Activated naive CD8-positive, alpha-beta T cell (primary cell): Measurements from ENCODE around the gene TNNC2.
"Not testable (repeated sequence)": the region's sequence is repeated elsewhere in the genome, so short reads cannot be mapped to it uniquely, and the experiment has no call there.

Experiments
- H3K27ac Mint-ChIP-seq: one replicate; pipeline ENCODE4 v1.8.0; 2021; ENCODE audit warnings: mixed read lengths
- H3K27me3 Mint-ChIP-seq: one replicate; pipeline ENCODE4 v1.8.0; 2021; ENCODE audit warnings: mixed read lengths
- H3K36me3 Mint-ChIP-seq: one replicate; pipeline ENCODE4 v1.8.0; 2021; ENCODE audit warnings: mixed read lengths
- H3K4me1 Mint-ChIP-seq: one replicate; pipeline ENCODE4 v1.8.0; 2021; ENCODE audit warnings: low read depth, mixed read lengths
- H3K4me3 Mint-ChIP-seq: one replicate; pipeline ENCODE4 v1.8.0; 2021; ENCODE audit warnings: mild to moderate bottlenecking, mixed read lengths
- H3K9me3 Mint-ChIP-seq: one replicate; pipeline ENCODE4 v1.8.0; 2021; ENCODE audit warnings: low read depth, mixed read lengths

The TNNC2 gene

DNA sequence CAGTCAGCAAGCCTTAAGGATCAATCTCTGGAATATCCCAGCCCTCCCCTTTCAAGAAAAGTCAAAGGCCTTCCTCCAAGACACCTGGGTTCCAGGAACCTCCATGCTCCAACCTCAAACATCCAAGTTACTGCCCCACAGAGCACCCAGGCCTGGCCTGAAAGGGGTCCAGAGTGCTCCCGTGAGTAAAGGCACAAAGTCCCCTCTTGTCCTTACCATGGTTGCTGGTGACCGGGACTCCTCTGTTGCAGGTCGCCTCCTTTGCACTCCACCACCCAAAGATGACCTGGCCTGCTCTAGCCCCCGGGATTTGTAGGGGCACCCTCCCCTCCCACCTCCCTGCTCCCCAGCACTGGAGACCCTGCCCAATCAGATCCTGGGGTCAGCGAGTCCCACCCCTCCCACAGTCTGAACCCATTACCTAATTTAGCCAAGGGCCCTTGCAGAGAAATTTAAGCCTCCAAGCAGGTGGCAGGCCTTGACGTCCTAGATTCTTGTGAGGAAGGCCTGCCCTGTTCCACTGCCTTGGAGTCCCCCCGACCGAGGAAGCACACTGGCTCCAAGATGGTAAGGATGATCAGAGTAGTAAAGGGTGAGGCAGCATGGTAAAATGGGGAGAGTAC is at the start of gene TNNC2:
TNNC2 (minus strand) TSS at position 283 of the 623 bp plus-strand sequence; CDS start at position 219, 64 bp downstream.
- Mint-ChIP-seq H3K36me3 (no peaks in the 10 kb centered on the region), H3K27ac (no peak within 1 kb of the TSS), H3K27me3 (peaks cover 9% of the 10 kb centered on the region)

DNA sequence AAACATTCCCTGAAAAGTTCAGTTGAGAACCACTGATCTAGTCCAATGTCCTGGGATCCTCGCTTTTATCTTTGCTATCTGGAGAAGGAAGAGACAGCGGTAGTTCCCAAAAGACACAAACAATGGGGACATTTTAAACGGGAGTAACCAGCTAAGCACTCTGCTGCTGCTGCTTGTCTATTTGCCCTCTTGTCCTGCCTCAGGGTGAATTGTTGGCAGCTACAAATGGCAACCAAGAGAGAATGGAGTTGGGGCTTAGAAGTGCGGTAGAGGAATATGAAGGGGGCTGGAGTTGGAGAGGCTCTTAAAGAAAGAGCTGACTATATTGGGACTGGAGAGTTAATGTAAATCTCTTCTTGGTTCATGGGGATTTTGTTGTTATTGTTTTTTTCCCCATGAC is 47.5 kb upstream of the TNNC2 start:
- Mint-ChIP-seq H3K27ac (no peak overlapping the region), H3K27me3 (no peaks in the 10 kb centered on the region)

More for the DNA sequence above, at the start of gene TNNC2:
- Mint-ChIP-seq H3K9me3 (no peaks in the 10 kb centered on the region), H3K4me1 (peaks cover 13% of the 10 kb centered on the region), H3K4me3 (no peak within 1 kb of the TSS)

GRCh38 chr20:45874104-45874481 is 47.0 kb upstream of the TNNC2 start:
- not testable (repeated sequence) for H3K36me3 Mint-ChIP-seq, H3K9me3 Mint-ChIP-seq, H3K4me1 Mint-ChIP-seq, H3K27me3 Mint-ChIP-seq, H3K27ac Mint-ChIP-seq, H3K4me3 Mint-ChIP-seq

More for the DNA sequence above, 47.5 kb upstream of the TNNC2 start:
- Mint-ChIP-seq H3K9me3 (no peaks in the 10 kb centered on the region), H3K4me1 (no peaks in the 10 kb centered on the region), H3K36me3 (peaks cover 8% of the 10 kb centered on the region), H3K4me3 (no peak overlapping the region)

GRCh38 chr20:45873409-45874103 is 46.4 kb upstream of the TNNC2 start:
- H3K36me3 Mint-ChIP-seq = peaks cover 8% of the 10 kb centered on the region
- H3K9me3 Mint-ChIP-seq = no peaks in the 10 kb centered on the region

GRCh38 chr20:45872626-45873025 is 45.5 kb upstream of the TNNC2 start:
- H3K27me3 Mint-ChIP-seq = no peaks in the 10 kb centered on the region
- no peak overlapping the region for H3K27ac Mint-ChIP-seq
- no peak overlapping the region for H3K4me3 Mint-ChIP-seq
- peaks cover 8% of the 10 kb centered on the region for H3K36me3 Mint-ChIP-seq
- H3K9me3 Mint-ChIP-seq = no peaks in the 10 kb centered on the region
- H3K4me1 Mint-ChIP-seq = no peaks in the 10 kb centered on the region

More at GRCh38 chr20:45873409-45874103, 46.4 kb upstream of the TNNC2 start:
- Mint-ChIP-seq H3K4me3 (no peak overlapping the region), H3K27ac (no peak overlapping the region), H3K27me3 (no peaks in the 10 kb centered on the region), H3K4me1 (no peaks in the 10 kb centered on the region)

GRCh38 chr20:45867819-45868176 is 40.7 kb upstream of the TNNC2 start:
- H3K9me3 Mint-ChIP-seq = no peaks in the 10 kb centered on the region
- H3K27me3 Mint-ChIP-seq = no peaks in the 10 kb centered on the region
- H3K4me1 Mint-ChIP-seq = peaks cover 4% of the 10 kb centered on the region
- H3K27ac Mint-ChIP-seq = no peak overlapping the region
- peaks cover 5% of the 10 kb centered on the region for H3K36me3 Mint-ChIP-seq
- H3K4me3 Mint-ChIP-seq = no peak overlapping the region

DNA sequence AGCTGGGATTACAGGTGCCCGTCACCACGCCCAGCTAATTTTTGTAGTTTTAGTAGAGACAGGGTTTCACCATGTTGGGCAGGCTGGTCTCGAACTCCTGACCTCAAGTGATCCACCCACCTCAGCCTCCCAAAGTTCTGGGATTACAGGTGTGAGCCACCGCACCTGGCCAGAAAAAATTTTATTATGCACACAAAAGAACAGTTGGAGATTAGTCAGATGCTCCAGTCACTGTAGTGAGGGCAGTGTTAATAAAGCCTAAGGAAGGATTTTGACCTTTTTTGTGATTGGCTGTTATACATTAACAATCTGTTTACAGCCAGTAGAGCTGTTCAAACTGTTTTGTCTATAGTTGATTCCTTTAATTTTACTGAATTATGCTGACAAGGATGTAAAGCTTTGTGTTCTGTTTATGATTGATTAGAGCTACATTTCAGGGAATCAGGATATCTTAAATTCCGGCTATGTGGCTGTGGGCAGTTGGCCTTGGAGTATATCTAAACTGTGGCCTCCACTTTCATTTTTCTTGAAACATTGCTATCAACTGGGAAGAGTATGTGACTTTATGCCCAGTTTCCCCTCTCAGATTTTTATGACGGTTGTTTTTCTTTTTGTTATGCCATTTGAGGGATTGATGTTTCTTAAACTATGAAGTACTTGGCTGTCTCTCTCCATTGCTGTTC is 40.2 kb upstream of the TNNC2 start:
- Mint-ChIP-seq H3K9me3 (no peaks in the 10 kb centered on the region), H3K36me3 (peaks cover 3% of the 10 kb centered on the region), H3K27me3 (no peaks in the 10 kb centered on the region), H3K27ac (no peak overlapping the region), H3K4me3 (no peak overlapping the region), H3K4me1 (peaks cover 4% of the 10 kb centered on the region)

GRCh38 chr20:45866454-45866853 is 39.3 kb upstream of the TNNC2 start:
- no peaks in the 10 kb centered on the region for H3K27me3 Mint-ChIP-seq
- H3K4me3 Mint-ChIP-seq = no peak overlapping the region
- no peaks in the 10 kb centered on the region for H3K36me3 Mint-ChIP-seq
- H3K27ac Mint-ChIP-seq = no peak overlapping the region
- no peaks in the 10 kb centered on the region for H3K9me3 Mint-ChIP-seq
- H3K4me1 Mint-ChIP-seq = peaks cover 4% of the 10 kb centered on the region

DNA sequence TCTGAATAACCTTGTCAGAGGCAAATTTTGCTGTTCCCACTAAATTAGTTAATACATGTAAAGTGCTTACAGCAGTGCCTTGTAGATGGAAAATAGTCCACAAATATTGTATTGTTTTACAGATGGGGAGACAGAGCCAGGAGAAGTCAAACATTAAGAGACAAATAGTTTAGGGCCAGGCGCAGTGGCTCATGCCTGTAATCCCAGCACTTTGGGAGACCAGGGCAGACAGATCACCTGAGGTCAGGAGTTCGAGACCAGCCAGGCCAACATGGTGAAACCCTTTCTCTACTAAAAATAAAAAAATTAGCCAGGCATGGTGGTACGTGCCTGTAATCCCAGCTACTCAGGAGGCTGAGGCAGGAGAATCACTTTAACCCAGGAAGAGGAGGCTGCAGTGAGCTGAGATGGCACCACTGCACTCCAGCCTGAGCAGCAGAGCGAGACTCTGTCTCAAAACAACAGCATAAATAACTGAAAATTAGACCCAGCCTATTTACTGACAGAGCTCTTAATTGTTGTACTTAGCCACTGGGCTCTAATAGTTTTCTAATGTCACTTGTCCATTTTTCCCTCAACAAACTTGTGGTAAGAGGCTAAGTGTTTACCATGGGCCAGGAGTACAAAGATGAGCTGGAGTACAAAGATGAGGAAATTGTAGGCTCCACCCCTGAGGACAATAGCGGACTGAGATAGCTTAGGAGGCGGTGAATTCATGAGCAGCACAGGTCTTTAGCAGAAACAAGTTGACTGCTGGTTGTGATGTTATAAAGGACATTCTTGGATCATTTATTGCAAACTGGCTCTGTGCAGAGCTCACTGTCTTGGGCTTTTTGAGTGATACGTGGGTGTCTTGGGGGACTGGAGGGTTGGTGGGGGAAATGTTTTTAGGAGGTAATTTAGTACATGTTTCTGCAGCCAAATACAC is 36.7 kb upstream of the TNNC2 start:
- H3K36me3 Mint-ChIP-seq = peaks cover 5% of the 10 kb centered on the region
- H3K4me1 Mint-ChIP-seq = peaks cover 15% of the 10 kb centered on the region
- no peaks in the 10 kb centered on the region for H3K9me3 Mint-ChIP-seq
- H3K4me3 Mint-ChIP-seq = no peak overlapping the region
- H3K27ac Mint-ChIP-seq = no peak overlapping the region
- no peaks in the 10 kb centered on the region for H3K27me3 Mint-ChIP-seq

- Mint-ChIP-seq H3K27ac (no peak overlapping the region), H3K4me1 (peaks cover 31% of the 10 kb centered on the region), H3K4me3 (no peak overlapping the region), H3K9me3 (no peaks in the 10 kb centered on the region), H3K36me3 (peaks cover 5% of the 10 kb centered on the region), H3K27me3 (no peaks in the 10 kb centered on the region)
Observed at GRCh38 chr20:45861221-45862075, 34.3 kb upstream of the TNNC2 start.

DNA sequence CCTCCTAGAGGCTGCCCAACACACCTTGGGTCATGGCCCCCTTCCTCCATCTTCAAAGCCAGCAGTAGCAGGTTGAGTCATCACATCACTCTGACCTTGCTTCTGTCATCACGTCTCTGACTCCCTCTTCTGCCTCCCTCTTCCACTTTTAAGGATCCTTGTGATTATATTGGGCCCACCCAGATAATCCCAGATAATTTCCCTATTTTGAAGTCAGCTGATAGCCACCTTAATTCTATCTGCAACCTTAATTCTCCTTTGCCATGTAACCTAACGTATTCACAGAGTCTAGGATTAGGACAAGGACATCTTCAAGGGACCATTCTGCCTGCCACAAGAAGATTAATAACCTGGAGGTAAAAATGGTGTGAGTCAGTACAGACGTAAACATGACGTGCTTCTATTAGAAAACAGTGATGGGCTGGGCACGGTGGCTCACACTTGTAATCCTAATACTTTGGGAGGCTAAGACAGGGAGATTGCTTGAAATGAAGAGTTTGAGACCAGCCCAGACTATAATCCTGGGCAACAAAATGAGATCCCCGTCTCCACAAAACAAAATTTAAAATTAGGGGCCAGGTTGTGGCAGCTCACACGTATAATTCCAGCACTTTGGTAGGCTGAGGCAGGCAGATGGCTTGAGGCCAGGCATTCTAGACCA is 33.6 kb upstream of the TNNC2 start:
- peak overlapping the region; percentile 17 for H3K4me3 Mint-ChIP-seq
- peaks cover 5% of the 10 kb centered on the region for H3K36me3 Mint-ChIP-seq

DNA sequence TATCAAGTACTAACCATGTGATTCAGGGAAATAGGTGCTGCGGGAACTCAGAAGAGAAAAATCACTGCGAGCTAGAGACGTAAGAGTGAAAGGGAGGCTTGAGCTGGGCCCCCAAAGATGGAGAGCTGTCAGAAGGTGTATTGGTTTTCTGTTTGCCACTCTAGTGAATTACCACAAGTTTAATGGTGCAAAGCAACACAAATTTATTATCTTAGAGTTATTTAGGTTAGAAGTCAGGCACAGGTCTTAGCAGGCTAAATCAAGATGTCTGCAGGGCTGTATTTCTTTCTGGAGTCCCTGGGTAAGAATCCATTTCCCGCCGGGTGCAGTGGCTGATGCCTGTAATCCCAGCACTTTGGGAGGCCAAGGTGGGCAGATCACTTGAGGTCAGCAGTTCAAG is 32.8 kb upstream of the TNNC2 start:
- Mint-ChIP-seq H3K4me3 (no peak overlapping the region), H3K9me3 (no peaks in the 10 kb centered on the region), H3K27ac (no peak overlapping the region), H3K4me1 (peaks cover 43% of the 10 kb centered on the region), H3K27me3 (no peaks in the 10 kb centered on the region), H3K36me3 (peaks cover 5% of the 10 kb centered on the region)

More for the DNA sequence above, 33.6 kb upstream of the TNNC2 start:
- Mint-ChIP-seq H3K27me3 (no peaks in the 10 kb centered on the region), H3K9me3 (no peaks in the 10 kb centered on the region), H3K27ac (no peak overlapping the region), H3K4me1 (peaks cover 37% of the 10 kb centered on the region)

DNA sequence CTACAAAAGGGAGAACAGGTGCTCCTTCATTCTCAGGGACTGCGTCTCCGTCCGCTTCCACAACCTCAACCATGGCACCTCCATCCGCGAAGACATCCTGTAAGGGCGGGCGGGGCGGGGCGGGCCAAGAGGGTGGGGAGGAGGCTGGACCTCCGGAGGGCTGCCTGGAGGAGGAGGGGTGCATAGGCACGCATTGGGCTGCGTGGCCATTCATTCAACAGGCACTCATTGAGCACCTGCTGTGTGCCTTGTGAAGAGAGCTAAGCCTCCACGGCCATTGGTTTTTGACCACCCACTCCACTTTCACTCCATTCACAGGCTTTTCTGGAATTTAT is 30.7 kb upstream of the TNNC2 start:
- H3K4me3 Mint-ChIP-seq = peak overlapping the region; percentile 99
- no peaks in the 10 kb centered on the region for H3K9me3 Mint-ChIP-seq
- no peaks in the 10 kb centered on the region for H3K27me3 Mint-ChIP-seq
- H3K27ac Mint-ChIP-seq = peak overlapping the region; percentile 97
- peaks cover 52% of the 10 kb centered on the region for H3K4me1 Mint-ChIP-seq
- H3K36me3 Mint-ChIP-seq = peaks cover 5% of the 10 kb centered on the region
